Measurements from ENCODE around the gene SH2D3C.
"Not testable (repeated sequence)": the region's sequence is repeated elsewhere in the genome, so short reads cannot be mapped to it uniquely, and the experiment has no call there.

Gene SH2D3C

GRCh38 chr9:127767410-127767809 is 11.1 kb downstream of the SH2D3C start:
- no peak for DNase-seq (ENCODE audit: low read depth)

DNA sequence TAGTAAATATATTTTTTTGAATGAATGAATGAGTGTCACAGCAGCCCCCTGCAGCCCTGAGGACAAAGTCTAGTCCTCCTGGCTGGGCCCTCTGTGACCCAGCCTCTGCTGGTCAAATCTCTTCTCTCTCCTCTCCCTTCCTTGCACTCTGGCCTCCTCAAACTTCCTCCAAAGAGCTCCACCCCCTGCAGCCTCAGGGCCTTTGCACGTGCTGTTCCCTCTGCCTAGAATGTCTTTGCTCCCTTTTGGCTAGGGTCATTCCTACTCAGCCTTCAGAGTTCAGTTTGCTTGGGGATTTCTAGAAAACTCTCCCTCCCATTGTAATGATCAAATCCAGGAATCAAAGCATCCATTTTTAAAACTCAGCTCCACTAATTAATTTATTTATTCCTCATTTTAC is 13.0 kb downstream of the SH2D3C start:
- no peak for DNase-seq (ENCODE audit: low read depth)

GRCh38 chr9:127763918-127764384 is 14.5 kb downstream of the SH2D3C start:
- DNase-seq (ENCODE audit: low read depth): no peak

DNA sequence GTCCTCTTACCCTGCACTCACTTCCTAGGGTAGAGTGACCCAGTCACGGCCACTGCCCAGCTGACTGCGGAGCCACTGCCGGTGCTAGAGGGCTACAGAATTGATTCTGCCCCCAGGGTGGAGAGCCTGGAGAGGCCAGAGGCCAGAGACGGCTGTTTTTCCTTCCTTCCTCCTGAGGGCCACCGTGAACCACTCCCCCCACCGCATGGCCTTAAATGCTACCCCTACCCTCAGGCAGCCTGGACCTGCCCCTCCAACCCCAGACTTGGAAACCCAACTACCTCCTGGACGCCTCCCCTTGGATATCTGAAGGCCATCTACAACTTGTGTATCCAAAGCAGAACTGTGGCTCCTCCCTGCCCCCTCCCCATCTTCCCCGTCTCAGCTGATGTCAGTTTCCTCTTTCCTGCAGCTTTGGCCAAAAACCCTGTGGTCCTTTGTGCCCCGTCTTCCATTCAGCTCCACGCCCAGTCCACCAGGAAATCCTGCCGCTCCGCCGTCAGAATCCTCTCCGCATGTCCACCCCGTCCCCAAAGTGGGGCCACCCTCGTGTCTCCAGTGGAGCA is 16.3 kb downstream of the SH2D3C start:
- no peak for DNase-seq (ENCODE audit: low read depth)

DNA sequence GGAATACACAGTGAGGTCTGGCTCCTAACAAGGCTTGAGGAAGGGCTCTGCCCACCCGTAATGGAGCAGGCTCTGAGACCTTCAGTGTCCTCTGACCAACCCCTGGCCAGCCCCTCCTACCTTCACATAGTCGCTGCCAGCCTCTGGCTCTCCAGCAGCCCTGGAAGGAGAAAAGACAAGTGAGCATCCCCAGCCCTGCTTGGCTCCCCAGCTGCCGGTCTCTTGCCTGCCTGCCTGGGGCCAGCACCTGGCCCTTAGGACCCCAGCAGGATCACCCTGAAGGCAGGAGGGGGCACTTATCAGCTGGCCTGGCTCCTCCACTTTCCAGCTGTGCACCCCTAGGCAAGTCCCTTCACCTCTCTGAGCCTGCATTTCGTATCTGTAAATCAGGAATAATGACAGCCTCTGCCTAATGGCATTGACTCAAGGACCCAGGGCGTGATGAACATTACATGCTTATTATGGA is 16.9 kb downstream of the SH2D3C start:
- DNase-seq (ENCODE audit: low read depth): no peak

DNA sequence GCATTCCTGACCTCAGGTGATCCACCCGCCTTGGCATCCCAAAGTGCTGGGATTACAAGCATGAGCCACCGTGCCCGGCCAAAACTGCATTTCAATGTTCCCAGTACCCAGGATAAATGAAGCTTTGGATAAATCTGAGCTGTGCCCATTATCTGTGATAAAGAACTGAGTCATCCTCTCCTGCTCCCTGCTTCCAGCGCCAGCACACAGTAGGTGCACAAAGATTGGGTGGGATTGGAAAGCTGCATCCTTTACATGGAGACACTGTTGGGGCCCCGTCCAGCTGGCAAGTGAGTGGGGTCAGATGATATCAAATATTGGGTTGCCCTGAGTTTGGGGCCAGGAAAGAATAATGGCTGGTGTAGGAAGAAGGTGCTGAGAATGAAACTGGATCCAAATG is 17.4 kb downstream of the SH2D3C start:
- DNase-seq (ENCODE audit: low read depth): no peak

- no peak for DNase-seq (ENCODE audit: low read depth)
Measured at GRCh38 chr9:127758843-127759242, 19.6 kb downstream of the SH2D3C start.

DNA sequence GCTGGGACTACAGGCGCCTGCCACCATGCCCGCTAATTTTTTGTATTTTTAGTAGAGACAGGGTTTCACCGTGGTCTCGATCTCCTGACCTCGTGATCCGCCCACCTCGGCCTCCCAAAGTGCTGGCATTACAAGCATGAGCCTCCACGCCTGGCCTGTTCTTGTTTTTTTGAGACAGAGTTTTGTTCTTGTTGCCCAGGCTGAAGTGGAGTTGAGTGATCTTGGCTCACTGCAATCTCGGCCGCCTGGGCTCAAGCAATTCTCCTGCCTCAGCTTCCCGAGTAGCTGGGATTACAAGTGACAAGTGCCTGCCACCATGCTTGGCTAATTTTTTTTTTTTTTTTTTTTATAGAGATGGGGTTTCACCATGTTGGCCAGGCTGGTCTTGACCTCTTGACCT is 21.7 kb downstream of the SH2D3C start:
- not testable (repeated sequence) for DNase-seq (ENCODE audit: low read depth)

- DNase-seq (ENCODE audit: low read depth): no peak
Measured at GRCh38 chr9:127756233-127756632, 22.2 kb downstream of the SH2D3C start.

- no peak for DNase-seq (ENCODE audit: low read depth)
Measured at GRCh38 chr9:127755061-127756060, 23.1 kb downstream of the SH2D3C start.

DNA sequence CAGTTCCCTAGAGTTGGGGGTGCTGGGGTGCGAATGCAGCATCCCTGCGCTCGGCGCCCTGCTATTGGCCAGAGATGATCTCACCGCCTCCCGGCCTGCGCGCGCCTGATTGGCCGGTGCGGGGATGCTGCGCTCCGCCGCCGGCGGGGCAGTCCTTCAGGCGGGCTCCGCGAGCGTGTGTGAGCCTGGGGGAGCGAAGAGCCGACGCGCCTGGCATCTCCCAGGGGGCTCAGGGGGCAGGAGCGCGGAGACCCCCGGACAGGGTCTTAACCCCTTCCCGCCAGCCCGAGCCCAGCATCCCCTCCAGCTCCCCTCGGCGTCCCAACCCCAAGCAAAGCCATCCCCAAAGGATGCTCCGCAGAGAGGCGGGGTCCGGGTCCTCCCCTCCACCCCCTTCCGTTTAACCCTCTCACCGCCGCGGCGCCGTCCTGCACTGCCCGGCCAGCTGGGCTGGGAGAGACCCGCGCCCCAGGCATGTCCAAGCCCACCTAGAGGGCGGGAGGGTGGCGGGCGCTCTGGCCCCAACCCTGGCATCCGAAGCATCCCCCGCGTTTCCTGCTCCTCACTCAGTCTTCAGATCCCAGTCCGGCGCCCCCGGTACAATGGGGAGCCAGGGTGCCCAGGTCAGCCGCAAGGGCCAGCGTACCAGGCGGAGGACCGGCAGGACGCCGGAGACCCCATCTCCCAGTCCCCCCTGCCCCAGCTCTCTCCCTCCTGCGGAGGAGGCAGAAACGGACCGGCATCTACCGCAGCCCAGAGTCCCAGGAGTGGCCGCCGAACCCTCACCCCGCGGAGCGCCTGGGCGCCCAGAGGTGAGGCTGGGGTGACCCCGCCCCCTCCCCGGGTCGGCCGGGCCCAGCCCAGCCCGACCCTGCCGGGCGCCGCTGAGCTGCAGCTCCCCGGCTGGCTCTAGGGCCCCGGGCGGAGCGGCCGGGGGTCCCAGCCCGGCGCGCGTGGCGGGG is 24.1 kb downstream of the SH2D3C start:
- no peak for DNase-seq (ENCODE audit: low read depth)

- DNase-seq (ENCODE audit: low read depth): no peak
Measured at GRCh38 chr9:127753622-127754021, 24.8 kb downstream of the SH2D3C start.

DNA sequence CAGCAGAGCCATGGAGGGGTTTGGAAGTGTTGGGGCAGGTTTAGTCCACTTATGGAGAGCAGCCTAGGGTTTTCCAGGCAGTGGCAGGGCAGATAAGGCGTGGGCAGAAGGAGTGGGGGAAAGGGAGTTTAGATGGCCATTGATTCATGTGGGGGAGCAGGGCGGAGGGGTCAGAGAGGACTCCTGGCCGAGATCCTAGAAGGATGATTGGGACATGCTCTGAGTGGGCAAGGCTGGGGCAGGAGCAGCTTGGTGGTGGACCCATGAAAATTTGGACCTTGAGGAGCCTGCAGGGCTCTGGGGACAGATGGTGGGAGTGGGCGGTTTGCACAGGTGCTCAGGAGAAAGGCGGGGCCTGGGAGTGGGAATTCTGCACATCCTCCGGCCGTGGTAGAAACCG is 25.3 kb downstream of the SH2D3C start:
- no peak for DNase-seq (ENCODE audit: low read depth)

DNA sequence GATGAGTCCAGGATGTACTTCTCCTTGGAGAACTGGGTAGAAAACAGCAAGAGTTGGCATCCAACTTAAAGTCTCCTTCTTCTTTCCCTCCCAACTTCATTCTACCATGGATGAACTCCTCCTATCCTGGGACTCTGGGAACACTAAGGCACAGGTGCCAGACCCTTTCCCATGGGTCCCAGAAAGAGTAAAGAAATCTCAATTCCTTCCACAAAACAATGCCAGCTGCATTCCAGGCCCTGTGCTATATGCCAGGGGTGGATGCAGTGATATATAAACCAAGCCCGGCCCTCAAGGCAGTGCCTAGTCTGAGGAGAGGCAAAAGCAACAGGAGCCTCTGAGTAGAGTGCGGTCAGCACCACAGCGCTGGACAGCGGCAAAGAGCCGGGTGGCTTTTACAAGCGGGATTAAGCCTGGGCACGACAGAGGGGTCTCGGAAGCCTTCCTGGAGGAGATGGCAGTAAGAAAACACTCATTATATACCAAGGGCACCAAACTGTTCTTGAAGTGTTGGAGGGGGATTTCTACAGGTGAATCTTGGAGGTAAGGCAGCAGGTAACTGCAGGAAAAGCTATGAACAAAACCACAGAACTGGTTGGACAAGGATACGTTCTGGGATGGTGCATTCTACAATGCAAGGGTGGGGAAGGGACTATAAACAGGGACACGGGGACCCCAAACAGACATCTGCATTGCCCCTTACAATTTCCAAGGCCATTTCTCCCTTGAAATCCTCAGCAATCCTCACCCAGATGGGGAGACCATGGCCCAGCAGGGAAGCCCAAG is 27.0 kb downstream of the SH2D3C start:
- no peak for DNase-seq (ENCODE audit: low read depth)

DNA sequence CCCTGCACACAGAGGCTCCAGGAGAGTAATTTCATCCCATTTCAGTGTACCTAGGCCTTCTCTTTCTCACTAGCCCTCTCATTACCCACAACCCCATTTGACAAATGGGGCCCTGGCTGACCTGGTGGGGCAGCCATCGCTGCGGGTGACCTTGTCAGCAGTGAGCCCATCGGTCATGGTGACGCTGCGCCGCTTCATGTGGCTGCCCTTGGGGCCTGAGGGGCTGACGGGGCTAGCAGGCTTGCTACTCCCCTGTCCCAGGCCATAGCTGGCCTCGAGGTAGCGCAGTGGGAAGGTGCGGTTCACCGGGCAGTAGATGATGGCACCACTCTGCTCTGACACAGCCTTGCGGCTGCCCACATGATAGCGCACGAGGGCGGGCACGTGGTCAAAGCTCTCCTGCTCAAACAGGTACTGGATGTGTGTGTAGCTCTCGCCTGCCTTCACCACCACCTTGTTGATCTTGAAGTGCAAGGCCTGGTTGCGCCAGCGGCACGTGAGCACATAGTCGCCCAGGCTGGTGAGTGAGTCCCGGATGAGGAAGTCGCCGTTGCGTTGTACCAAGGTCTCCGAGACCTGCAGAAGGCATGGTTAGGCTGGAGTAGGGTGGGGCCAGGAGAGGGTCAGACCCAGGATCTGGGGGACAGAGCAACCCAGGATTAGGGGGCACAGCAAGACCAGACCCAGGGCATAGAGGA is 29.2 kb downstream of the SH2D3C start:
- DNase-seq (ENCODE audit: low read depth): no peak

DNA sequence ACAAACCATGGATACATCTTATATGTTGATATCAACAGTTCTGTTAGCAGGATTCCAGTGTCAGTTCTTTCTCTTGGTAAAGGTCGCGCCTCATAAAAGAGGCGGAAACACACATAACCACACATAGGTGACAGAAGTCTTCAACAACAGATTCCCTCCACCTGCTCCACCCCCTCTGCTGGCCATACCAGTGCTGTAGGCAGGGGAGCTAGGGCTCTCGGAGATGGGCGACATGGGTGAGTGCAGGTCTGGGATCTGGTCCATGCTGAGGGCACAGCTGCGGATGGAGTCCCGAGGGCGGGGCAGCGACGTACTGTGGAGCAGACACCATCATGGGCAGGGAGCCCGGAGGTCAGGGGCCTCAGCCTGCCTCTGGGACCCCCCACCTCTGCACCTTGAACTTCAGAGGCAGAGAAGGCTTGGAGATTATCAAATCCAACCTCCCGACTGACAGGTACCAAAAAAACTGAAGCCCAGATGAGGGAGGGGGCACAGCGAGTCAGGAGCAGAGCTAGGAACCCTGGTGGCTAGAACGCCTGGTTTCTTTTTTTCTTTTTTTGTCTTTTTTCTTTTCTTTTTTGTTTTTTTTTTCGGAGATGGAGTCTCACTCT is 31.4 kb downstream of the SH2D3C start:
- DNase-seq (ENCODE audit: low read depth): no peak

DNA sequence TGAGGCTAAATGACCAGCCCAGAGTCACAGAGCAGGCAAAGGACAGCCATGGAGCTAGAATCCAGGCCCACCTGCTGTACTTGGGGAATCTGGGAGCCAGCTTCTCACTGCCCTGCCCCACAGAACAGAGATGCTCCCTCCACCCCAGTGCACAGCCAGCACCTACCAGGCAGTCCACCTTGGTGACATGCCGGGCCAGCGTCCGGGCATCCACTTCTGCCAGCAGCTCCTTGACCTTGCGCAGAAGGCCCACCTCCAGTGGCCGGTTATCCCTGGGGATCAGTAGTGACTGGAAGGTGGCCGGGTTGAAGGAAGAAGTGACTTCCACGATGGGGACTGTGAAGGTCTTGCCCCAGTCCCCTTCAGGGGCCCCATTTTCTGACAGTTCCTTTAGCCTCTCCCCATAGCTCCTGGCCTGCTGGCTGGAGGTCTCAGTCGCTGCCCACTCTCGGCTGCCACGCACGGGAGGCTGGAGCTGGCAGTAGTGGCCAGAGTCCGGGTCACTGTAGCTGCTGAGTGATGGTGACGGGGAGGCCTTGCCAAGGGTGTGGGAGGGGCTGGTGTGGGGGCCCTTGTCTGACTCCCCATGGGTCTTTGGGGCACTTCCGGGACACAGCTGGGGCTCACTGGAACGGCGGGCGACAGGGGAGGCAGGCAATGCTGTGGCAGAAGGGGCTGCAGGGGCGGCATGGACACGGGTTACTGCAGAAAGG is 33.9 kb downstream of the SH2D3C start:
- no peak for DNase-seq (ENCODE audit: low read depth)

DNA sequence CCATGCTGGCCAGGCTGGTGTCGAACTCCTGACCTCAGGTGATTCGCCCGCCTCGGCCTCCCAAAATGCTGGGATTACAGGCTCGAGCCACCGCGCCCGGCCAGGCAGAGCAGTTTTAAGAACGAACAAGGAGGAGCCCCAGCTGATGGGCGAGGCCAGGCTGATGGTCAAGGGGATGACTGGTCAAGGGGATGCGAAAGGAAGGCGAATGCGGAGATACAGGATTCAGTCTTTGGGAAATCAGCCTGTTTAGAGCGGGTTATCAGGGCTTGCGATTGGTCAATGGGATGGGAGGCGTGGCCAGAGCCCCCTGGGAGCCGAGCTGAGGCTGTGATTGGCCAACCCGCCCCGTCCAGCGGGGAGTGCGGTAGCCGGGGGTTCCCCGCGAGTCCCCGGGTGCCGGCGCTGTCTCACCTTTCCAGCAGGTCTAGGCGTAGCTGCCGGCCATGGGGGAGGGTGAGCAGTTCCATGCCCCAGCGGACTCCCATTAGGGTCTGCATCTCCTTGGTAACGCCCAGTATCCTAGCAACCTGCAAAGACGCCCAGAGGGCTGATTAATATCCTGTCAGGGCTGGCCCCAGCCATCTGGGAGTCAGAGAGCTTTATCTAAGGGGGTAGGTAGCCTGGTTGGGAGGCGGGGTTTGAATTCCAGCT is 35.9 kb downstream of the SH2D3C start:
- no peak for DNase-seq (ENCODE audit: low read depth)

- DNase-seq (ENCODE audit: low read depth): no peak
Measured at GRCh38 chr9:127741831-127742434, 36.5 kb downstream of the SH2D3C start.

Measured in HS-27A (cell line).